Upper lobe of left lung (tissue), 4 donors: ENCODE results near the gene FCGBP.
"Not testable (repeated sequence)": the region's sequence is repeated elsewhere in the genome, so short reads cannot be mapped to it uniquely, and the experiment has no call there.

ENCODE experiments used
- EP300 ChIP-seq, 4 donors: sonication (generic); formaldehyde crosslinking; IDR thresholded peaks; one replicate each; pipeline ENCODE4 v1.5.1; 2017; ENCODE audit warnings: antibody characterized with exemption in 4 of 4, control low read depth in 2 of 4
- POLR2A ChIP-seq, 4 donors: fragments of 450-650 bp; IDR thresholded peaks; one replicate each; pipeline ENCODE4 v1.5.1; 2016 to 2017; ENCODE audit warnings: antibody characterized with exemption in 4 of 4, mild to moderate bottlenecking in 2 of 4
- POLR2AphosphoS5 ChIP-seq, 2 donors: sonication (generic); formaldehyde crosslinking; IDR thresholded peaks; one replicate each; pipeline ENCODE4 v1.5.1; 2017; ENCODE audit warnings: antibody characterized with exemption in 2 of 2
- TF ChIP-seq, protein P1 (sequence below), 6 experiments: fragments of 450-650 bp in 4 of 6; fragments of 200-600 bp in 2 of 6; sonication (generic) in 2 of 6; IDR thresholded peaks; one replicate each; pipeline ENCODE4 v1.5.1; 2016 to 2019; ENCODE audit warnings: antibody characterized with exemption in 6 of 6

DNA sequence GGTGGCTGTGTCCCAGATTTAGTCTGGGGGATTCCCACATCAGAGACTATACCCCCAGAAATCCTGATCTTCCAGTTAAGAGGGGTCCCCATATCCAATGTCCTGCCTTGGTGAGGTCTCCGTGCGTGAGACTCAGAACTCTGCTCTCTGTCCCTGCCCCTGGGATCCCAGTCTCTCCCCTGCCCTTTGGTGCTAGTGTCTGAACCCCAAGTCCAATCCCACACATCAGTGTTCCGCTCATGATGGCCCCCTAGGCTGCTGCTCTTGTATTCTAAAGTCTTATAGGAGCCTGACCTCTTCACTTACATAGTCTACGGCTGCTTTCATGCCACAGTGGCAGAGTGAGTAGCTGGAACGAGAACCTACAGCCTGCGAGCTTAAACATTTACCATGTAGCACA lies 35.6 kb downstream of the FCGBP start:
- TF ChIP-seq, protein P1, sequence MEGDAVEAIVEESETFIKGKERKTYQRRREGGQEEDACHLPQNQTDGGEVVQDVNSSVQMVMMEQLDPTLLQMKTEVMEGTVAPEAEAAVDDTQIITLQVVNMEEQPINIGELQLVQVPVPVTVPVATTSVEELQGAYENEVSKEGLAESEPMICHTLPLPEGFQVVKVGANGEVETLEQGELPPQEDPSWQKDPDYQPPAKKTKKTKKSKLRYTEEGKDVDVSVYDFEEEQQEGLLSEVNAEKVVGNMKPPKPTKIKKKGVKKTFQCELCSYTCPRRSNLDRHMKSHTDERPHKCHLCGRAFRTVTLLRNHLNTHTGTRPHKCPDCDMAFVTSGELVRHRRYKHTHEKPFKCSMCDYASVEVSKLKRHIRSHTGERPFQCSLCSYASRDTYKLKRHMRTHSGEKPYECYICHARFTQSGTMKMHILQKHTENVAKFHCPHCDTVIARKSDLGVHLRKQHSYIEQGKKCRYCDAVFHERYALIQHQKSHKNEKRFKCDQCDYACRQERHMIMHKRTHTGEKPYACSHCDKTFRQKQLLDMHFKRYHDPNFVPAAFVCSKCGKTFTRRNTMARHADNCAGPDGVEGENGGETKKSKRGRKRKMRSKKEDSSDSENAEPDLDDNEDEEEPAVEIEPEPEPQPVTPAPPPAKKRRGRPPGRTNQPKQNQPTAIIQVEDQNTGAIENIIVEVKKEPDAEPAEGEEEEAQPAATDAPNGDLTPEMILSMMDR (IDR thresholded peaks at IDR 0.05) = not testable (repeated sequence)
- not testable (repeated sequence) for TF ChIP-seq POLR2AphosphoS5, POLR2A, EP300 (IDR thresholded peaks at IDR 0.05)
